Heart left ventricle (tissue), 16 donors: ENCODE results near the gene ATXN7L1. TPM values are rescaled to one million over a fixed set of nuclear protein-coding genes. Genes with fewer than 3 reads are reported as not detected.

Experiments used
- ATAC-seq, 4 donors: fragments of 200-7000 bp; cut with Tn5 transposase; one replicate each; pipeline ENCODE4 v1.9.1; 2020 to 2022; ENCODE audit warnings: moderate library complexity in 4 of 4, mild to moderate bottlenecking in 3 of 4, moderate number of reproducible peaks in 1 of 4
- DNase-seq, 5 donors: peaks; one replicate each; pipeline ENCODE4 v3.0.0-alpha.2; 2020
- H3K27ac ChIP-seq, 12 donors: fragments of 200-600 bp; sonication (generic) in 4 of 12; one replicate each; pipeline versions ENCODE4 v1.5.0 to v1.8.0; 2016 to 2022; ENCODE audit warnings: mild to moderate bottlenecking in 2 of 12
- H3K27me3 ChIP-seq, 9 donors: fragments of 200-600 bp; sonication (generic) in 2 of 9; one replicate each; pipeline versions ENCODE4 v1.5.1 to v1.8.0; 2016 to 2022; ENCODE audit warnings: mild to moderate bottlenecking in 3 of 9
- H3K36me3 ChIP-seq, 9 donors: fragments of 200-600 bp; sonication (generic) in 2 of 9; one replicate each; pipeline versions ENCODE4 v1.5.0 to v1.8.0; 2018 to 2022; ENCODE audit warnings: mild to moderate bottlenecking in 2 of 9
- H3K4me1 ChIP-seq, 12 donors: fragments of 200-600 bp; sonication (generic) in 4 of 12; one replicate each; pipeline versions ENCODE4 v1.5.0 to v1.8.0; 2016 to 2022; ENCODE audit warnings: mild to moderate bottlenecking in 3 of 12
- H3K4me3 ChIP-seq, 12 donors: fragments of 200-600 bp; sonication (generic) in 4 of 12; one replicate each; pipeline versions ENCODE4 v1.5.0 to v1.8.0; 2017 to 2022; ENCODE audit warnings: mild to moderate bottlenecking in 9 of 12, moderate library complexity in 4 of 12
- H3K9me3 ChIP-seq, 12 donors: fragments of 200-600 bp; sonication (generic) in 4 of 12; one replicate each; pipeline versions ENCODE4 v1.5.0 to v1.8.0; 2016 to 2022; ENCODE audit warnings: mild to moderate bottlenecking in 1 of 12
- POLR2A ChIP-seq, 2 donors: fragments of 450-650 bp; IDR thresholded peaks; one replicate each; pipeline ENCODE4 v1.6.1; 2017; ENCODE audit warnings: antibody characterized with exemption in 2 of 2, mild to moderate bottlenecking in 2 of 2, moderate library complexity in 2 of 2
- WGBS, 4 donors: extraction: QIAGEN DNeasy Blood & Tissue Kit in 2 of 4; methylation state at CpG; one replicate each; pipeline versions ENCODE4 v1.1.5 to v1.1.7; 2013 to 2018; 5-methylcytosine and 5-hydroxymethylcytosine counted together
- intact Hi-C, 10 donors: fragments of 100-400 bp; cut with DNase I; formaldehyde crosslinking; loops; one replicate each; pipeline versions ENCODE4 v1.11.1 to v1.14.2; 2022
- polyA plus RNA-seq, 2 donors: library from polyadenylated mRNA; stranded (reverse); fragments of 200-250 nt; gene quantifications; one replicate each; pipeline ENCODE4 v1.2.3, GENCODE V29; 2013
- total RNA-seq, 9 donors: library from RNA; depleted of rRNA in 2 of 9; stranded (reverse); fragments of >200 nt in 2 of 9; fragmentation: NEBNext Ultra II Directional in 3 of 9; extraction: Animal tissue kit (Norgen Biotek cat#: 25700) in 3 of 9; gene quantifications; one replicate each; pipeline versions ENCODE4 v1.1.0 to v1.2.4, GENCODE V29; 2016 to 2023
- TF ChIP-seq, protein P1 (sequence below), 12 donors: fragments of 200-600 bp; sonication (generic) in 4 of 12; IDR thresholded peaks; one replicate each; pipeline versions ENCODE4 v1.5.0 to v1.8.0; 2018 to 2022; ENCODE audit warnings: antibody characterized with exemption in 12 of 12, mild to moderate bottlenecking in 5 of 12
- donor health status: ischemic (EF 13 %, LVEDD 7.1; RV severe dilation, severe dysfunction).
- donor health status: healthy with polysubstance abuse.
- donor health status: DM: no; HTN: yes; CAD: no.
- donor health status: DM: no; HTN: no; CAD: no.
- donor health status: ischemic (EF 25% LVEDD 6.9; RV normal size, moderate dysfunction).
- donor health status: ischemic (EF 25% LVEDD 5.7; RV mildly dilated, moderate dysfunction).
- donor health status: healthy.
- donor health status: DM: yes; HTN: yes; CAD: no.
- donor health status: ischemic (EF 35%, LVEDD 5.7; RV mildly dilated, moderate dysfunction).
- donor health status: nonischemic (EF 11% LVEDD 7.7; RV severe dilation, severe dysfunction).
- donor health status: DM: yes; HTN: yes; CAD: no.
- donor health status: PGD.
- donor health status: ischemic (EF 29% LVEDD 5.4; RV normal size, mild dysfunction).
- donor health status: nonischemic (EF 23%, LVEDD 6.1; RV moderate dilation, normal function).

The ATXN7L1 gene
- total and polyA plus RNA-seq, 11 donors: 2.0 to 10.6 (median 3.6) TPM

DNA sequence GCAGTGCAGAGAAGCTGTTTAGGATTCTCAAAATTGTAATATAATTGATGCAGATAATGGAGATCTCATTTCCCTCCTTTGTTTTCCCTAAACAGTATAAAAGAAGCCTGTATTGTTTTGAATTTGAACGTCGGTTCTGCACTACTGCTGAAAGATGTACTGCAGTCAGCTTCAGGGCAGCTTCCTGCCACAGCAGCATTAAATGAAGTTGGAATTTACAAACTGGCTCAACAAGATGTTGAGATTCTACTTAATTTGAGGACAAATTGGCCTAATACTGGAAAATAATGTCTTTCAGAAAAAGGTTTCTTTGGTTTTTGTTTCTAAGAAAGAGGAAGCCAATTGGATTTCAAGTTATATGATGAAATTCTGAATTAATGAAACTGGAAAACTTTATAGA, 309.4 kb downstream of the ATXN7L1 start:
- Histone ChIP-seq H3K9me3 (no peaks in the 10 kb centered on the region), H3K27me3 (no peaks in the 10 kb centered on the region), H3K4me1 (no peaks in the 10 kb centered on the region), H3K36me3 (peaks cover 0 to 80% (median 76%) of the 10 kb centered on the region in 9 donors), H3K4me3 (no peak overlapping the region), H3K27ac (no peak overlapping the region)
- TF ChIP-seq, protein P1, sequence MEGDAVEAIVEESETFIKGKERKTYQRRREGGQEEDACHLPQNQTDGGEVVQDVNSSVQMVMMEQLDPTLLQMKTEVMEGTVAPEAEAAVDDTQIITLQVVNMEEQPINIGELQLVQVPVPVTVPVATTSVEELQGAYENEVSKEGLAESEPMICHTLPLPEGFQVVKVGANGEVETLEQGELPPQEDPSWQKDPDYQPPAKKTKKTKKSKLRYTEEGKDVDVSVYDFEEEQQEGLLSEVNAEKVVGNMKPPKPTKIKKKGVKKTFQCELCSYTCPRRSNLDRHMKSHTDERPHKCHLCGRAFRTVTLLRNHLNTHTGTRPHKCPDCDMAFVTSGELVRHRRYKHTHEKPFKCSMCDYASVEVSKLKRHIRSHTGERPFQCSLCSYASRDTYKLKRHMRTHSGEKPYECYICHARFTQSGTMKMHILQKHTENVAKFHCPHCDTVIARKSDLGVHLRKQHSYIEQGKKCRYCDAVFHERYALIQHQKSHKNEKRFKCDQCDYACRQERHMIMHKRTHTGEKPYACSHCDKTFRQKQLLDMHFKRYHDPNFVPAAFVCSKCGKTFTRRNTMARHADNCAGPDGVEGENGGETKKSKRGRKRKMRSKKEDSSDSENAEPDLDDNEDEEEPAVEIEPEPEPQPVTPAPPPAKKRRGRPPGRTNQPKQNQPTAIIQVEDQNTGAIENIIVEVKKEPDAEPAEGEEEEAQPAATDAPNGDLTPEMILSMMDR (IDR thresholded peaks at IDR 0.05): no peak
- TF ChIP-seq POLR2A (IDR thresholded peaks at IDR 0.05): no peak
- intact Hi-C loops: no loop called here
- ATAC-seq (no peak), DNase-seq (no peak)
- 59 to 67% (median 65%) methylated on average over 2 of the region's 2 CpGs for whole genome bisulfite sequencing, 4 donors

DNA sequence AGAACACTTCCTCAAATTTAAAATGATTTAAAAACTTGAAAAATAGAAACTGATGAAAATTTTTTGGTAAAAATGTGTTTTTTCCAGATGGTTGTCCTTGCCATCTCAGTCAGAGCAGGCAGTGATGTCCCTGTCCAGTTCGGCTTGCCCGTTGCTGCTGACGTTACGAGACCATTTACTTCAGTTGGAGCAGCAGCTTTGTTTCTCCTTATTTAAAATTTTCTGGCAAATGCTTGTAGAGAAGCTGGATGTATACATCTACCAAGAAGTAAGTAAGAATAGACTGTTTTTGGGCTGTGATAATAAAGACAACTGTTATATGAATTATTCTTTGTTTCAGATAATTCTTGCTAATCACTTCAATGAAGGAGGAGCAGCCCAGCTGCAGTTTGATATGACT, 311.2 kb downstream of the ATXN7L1 start:
- no peaks in the 10 kb centered on the region for H3K27me3 ChIP-seq
- DNase-seq (no peak), ATAC-seq (no peak)
- intact Hi-C loops: no loop called here
- H3K27ac ChIP-seq: no peak overlapping the region
- H3K36me3 ChIP-seq: peaks cover 0 to 98% (median 93%) of the 10 kb centered on the region in 9 donors
- H3K9me3 ChIP-seq: no peaks in the 10 kb centered on the region
- 95 to 98% (median 97%) methylated on average over 4 of the region's 4 CpGs for WGBS, 4 donors
- no peaks in the 10 kb centered on the region for H3K4me1 ChIP-seq
- TF ChIP-seq POLR2A (IDR thresholded peaks at IDR 0.05): no peak
- TF ChIP-seq, protein P1 (IDR thresholded peaks at IDR 0.05): no peak
- H3K4me3 ChIP-seq: no peak overlapping the region

GRCh38 chr7:105559926-105560325, 316.5 kb downstream of the ATXN7L1 start:
- Histone ChIP-seq H3K4me3 (no peak overlapping the region), H3K9me3 (no peaks in the 10 kb centered on the region), H3K36me3 (peaks cover 0 to 100% (median 93%) of the 10 kb centered on the region in 9 donors), H3K4me1 (no peaks in the 10 kb centered on the region), H3K27ac (no peak overlapping the region), H3K27me3 (no peaks in the 10 kb centered on the region)
- 80 to 100% (median 84%) methylated on average over 1 of the region's 1 CpG for WGBS, 4 donors
- ATAC-seq (no peak), DNase-seq (no peak)
- intact Hi-C loops: no loop called here
- no peak for TF ChIP-seq POLR2A (IDR thresholded peaks at IDR 0.05)
- TF ChIP-seq, protein P1 (IDR thresholded peaks at IDR 0.05): no peak

Other genes with a start within 250 kb of the ATXN7L1 start
- 1 to 10 TPM in 8 of 9 donors, under 1 TPM in 1; 0.78 to 4.5 (median 1.4) TPM for gene CDHR3, start 86.7 kb upstream of the ATXN7L1 start, total RNA-seq
- gene CDHR3, start 86.7 kb upstream of the ATXN7L1 start, polyA plus RNA-seq: 1 to 10 TPM in 1 of 2 donors, under 1 TPM in 1; 0.60 to 6.1 TPM
- gene SYPL1, start 235.7 kb upstream of the ATXN7L1 start, total RNA-seq: 10 to 100 TPM; 71.7 to 99.8 (median 78.5) TPM
- gene SYPL1, start 235.7 kb upstream of the ATXN7L1 start, polyA plus RNA-seq: 10 to 100 TPM; 70.6 to 93.4 TPM